GM18868 (cell line): ENCODE results near the gene HPCAL4.

Source experiments
- ATAC-seq: cut with Tn5 transposase; IDR thresholded peaks from one replicate; pipeline ENCODE4 v1.9.1; 2021; ENCODE audit warnings: mild to moderate bottlenecking, moderate library complexity; ENCODE audit not compliant: unreplicated experiment

The HPCAL4 gene

DNA sequence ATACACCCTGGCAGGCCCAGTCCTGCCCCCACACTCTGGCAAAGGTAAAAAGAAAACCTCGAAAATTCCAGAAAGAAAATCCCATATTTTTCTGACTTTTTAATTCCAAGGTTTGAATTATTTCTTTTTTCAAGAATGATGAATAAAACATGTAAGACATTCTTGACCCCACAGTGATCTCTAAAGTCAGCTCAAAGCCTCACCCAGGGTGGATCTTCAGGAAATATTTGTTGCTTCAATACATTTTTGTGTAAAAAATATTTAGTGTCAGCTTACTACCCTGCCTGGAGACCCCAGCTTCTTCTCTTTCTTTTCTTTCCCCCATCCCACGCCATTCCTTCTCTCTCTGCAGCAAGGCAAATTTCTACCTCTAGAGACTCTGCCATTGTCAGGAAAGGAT, 12.3 kb downstream of the HPCAL4 start:
- no peak for ATAC-seq

- no peak for ATAC-seq
Measured at GRCh38 chr1:39677645-39678044, 13.6 kb downstream of the HPCAL4 start.

GRCh38 chr1:39676948-39677548, 14.2 kb downstream of the HPCAL4 start:
- ATAC-seq, result no peak

- ATAC-seq, result no peak
Measured at GRCh38 chr1:39675220-39675619, 16.0 kb downstream of the HPCAL4 start.

DNA sequence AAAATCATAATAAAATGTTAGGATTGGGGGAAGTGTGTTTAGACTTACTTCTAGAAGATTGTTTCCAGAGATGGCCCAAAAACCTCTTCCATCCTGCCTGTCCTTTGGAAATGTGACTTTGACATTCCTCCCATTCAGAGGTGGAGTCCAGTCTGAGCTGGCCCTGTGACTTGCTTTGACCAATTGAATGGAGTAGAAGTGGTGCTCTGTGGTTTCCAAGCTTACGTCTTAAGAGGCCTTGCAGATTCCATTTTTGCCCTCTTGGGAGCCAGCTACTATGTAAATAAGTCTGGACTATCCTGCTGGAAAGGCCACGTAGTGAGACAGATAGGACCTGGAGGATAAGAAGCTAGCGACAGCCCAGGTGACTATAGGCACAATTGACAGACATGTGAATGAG, 18.0 kb downstream of the HPCAL4 start:
- no peak for ATAC-seq

- no peak for ATAC-seq
Measured at GRCh38 chr1:39672551-39672947, 18.7 kb downstream of the HPCAL4 start.

- ATAC-seq, result no peak
Measured at GRCh38 chr1:39671793-39672550, 19.3 kb downstream of the HPCAL4 start, which contains the start of gene NT5C1A. Gene NT5C1A, minus strand, starts transcription at chr1:39672107. Its CDS starts 69 bp downstream, at chr1:39672038.

- ATAC-seq, result no peak
Measured at GRCh38 chr1:39671433-39671792, 19.8 kb downstream of the HPCAL4 start.

- ATAC-seq, result no peak
Measured at GRCh38 chr1:39670689-39671088, 20.5 kb downstream of the HPCAL4 start.

GRCh38 chr1:39668894-39669293, 22.3 kb downstream of the HPCAL4 start:
- no peak for ATAC-seq

DNA sequence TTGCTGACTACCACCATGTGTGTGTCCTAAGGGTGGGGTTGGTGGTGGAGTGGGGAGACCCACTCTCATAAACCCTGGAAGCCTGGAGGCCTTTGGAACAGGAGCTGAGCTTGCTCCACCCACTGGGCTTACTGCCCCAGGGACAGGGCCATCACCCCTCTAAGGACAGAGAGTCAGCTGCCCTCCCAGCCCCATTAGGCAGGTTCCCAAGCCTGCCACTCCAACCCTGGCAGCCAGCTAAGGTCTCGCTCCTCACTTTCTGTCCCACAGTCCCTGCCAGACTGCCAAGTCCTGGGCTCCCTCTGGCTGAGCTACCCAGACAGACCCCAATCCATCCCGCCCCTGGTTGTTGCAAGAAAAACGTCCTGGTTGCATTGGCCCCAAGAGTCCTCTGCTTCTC, 23.1 kb downstream of the HPCAL4 start:
- ATAC-seq, result no peak

DNA sequence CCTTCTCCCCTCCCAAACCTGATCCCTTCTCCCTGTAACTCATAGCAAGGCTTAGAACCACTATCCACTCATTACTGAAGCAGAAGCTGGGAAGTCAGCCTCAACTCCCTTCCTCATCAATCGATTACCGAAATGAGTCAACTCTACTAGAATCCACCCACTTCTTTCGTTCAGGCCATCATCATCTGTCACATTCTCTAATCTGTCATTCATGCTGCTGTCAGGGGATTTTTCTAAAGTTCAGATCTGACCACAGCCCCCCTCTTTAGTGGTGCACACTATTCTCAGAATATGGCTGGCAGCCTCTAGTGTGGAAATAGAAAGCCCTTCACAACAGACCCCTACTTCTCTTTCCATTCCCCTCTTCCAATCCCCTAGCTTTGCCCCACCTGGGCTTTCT, 24.5 kb downstream of the HPCAL4 start:
- ATAC-seq, result peak; percentile 89

- ATAC-seq, result no peak
Measured at GRCh38 chr1:39663559-39663958, 27.7 kb downstream of the HPCAL4 start.

- no peak for ATAC-seq
Measured at GRCh38 chr1:39662861-39663260, 28.4 kb downstream of the HPCAL4 start.

DNA sequence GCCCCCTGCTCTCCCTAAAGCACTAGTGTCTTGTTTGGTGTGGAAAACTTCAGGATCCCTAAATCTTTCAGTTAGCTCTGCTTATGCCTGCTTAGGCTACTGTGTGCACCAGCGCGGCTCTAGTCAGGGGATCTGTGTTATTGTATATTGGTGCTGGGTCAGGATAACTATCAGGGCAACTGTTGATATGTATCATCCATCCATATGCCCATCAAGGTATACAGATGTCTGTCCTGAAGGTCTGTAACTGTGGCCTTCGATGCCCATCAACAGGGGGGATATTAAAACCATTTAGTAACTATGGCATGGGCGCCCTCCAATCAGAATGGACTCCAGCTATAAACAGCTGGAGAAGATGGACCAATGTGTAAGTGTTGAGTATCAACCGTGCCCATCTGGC, 31.7 kb downstream of the HPCAL4 start:
- ATAC-seq, result no peak

- no peak for ATAC-seq
Measured at GRCh38 chr1:39659110-39659509, 32.1 kb downstream of the HPCAL4 start.

DNA sequence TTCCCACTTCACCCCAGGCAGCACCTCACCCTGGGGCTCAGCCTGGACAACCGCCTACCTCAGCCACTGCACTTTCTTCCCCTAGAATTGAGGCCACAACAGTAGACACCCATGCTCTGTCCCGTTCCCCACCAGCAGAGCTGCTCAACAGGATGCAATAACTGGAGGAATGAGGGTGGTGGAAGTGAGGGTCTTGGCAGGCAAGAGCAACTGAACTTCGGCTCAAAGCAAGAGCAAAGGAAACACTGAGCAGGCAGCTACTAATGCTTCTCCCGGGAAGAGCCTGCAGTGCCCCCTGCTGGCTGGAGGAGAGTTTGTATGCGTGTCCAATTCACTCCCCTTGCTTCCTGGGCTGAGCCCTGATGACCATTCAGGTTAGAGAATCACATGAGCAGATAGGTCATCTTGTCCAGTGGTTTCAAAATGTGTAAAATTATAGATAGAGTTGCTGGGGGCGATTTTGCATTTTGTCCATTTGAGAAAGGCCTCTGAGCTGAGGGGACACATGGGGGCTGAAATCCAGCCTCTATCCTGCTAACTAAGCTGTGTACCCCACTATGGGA, 33.2 kb downstream of the HPCAL4 start:
- ATAC-seq, result no peak

DNA sequence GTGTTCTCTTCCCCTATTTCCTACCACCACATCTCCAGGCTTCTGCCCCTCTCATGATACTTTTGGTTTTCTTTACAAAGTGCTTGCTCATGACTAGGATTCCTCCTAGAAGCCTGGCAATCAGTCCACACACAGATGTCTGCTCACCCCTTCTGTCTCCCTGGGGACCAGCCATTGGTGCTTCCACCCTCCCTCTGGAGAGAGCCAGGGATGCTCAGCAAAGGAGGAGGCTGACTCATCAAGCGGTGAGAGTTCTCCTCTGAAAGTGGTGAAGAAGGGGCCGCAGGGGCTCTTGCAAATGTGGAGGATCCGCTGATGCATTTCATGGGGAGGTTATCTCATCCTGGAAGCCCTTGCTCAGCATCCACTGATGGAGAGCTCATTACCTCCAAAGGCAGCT, 33.8 kb downstream of the HPCAL4 start:
- no peak for ATAC-seq

GRCh38 chr1:39656391-39656790, 34.8 kb downstream of the HPCAL4 start:
- no peak for ATAC-seq

DNA sequence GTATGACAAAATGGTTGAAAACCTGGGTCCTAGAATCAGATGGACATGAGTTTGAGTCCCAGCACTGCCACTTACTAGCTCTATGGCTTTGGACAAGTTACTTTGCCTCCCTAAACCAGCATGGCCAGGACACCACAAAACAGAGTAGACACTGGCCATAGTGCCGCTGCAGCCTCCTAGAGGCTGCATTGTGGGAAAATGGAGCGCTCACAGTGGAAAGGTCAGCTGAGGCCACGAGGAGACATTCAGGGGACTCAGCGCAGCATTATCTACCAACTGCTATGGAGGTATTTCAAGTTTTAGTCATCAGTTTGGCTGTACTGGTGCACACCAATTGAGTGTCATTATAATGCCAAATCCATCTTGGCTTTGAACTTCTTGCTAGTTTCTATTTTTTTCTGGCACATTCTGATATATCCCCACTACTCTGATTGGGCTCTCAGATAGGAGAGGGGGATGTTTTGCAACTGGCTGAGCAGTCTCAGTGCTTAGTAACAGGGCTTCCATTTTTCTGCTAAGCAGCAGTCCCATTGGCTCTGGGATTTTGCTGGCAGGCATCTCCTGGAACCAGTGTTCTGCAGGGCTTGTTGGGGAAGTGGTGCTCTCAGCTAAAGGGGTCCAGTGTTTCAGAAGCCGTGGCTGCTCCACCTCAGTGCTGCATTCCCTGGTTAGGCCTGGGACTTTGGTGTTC, 35.5 kb downstream of the HPCAL4 start:
- no peak for ATAC-seq

DNA sequence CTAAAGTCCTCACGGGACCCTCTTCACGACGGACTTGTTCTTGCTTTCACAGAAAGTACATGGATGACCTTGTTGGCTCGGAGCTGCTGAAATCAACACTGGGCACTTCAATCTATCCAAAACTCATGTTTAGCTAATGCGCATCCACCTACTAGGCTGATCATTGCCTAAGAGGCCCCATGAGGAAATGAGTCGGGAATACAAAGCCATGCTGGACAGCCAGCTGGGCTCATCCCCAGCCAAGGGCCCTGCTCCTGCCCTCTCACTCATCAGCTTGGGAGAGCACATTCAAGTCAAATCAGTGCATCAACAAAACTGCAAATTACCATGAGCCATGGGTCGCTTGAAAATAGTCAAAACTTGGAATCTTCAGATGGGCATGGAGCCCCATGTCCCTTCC, 36.9 kb downstream of the HPCAL4 start:
- ATAC-seq, result no peak

DNA sequence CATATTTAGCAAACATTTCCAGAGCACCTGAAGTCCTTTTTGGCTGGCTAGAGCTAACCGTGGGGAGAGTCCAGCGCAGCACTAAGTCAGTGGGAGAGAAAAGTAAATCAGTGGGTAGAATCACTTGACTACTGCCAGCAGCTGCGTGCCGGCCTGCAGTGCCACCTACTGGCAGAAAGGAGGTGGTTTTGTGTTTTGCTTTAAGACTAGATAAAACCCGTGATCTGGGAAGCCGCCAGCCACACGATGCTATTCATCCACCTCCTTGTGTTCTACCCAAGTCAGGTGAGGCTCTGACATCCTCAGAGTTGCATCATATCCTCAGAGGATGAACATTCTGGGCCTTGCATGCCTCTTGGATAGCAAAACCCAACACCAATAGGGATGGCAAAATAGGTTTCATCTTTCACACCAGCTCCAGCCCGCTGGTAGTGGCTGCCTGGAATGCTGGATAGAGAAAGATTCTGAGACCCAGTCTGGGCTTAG, 37.6 kb downstream of the HPCAL4 start:
- ATAC-seq, result no peak
